Measurements from ENCODE around the gene FBXW7.

The FBXW7 gene

GRCh38 chr4:152510349-152511147, 25.3 kb downstream of the FBXW7 start:
- peaks cover 6% of the 10 kb centered on the region for H3K4me1 ChIP-seq (ENCODE audit: control insufficient read depth, low read depth, low read length)
- no peak overlapping the region for H4K8ac ChIP-seq (ENCODE audit: low read depth, low read length)
- no peak overlapping the region for H3K27ac ChIP-seq (ENCODE audit: low read depth, low read length)
- no peak for DNase-seq
- H4K5ac ChIP-seq (ENCODE audit: low read length): no peak overlapping the region
- no peak overlapping the region for H3K4ac ChIP-seq (ENCODE audit: low read depth, low read length)
- peaks cover 32% of the 10 kb centered on the region for H3K79me2 ChIP-seq (ENCODE audit: control insufficient read depth, insufficient read depth, low read length)
- H3K56ac ChIP-seq (ENCODE audit: low read length): no peak overlapping the region
- no peak overlapping the region for H2BK5ac ChIP-seq (ENCODE audit: low read length)
- H2BK15ac ChIP-seq (replicated peaks; ENCODE audit: low read depth): no peak overlapping the region
- no peaks in the 10 kb centered on the region for H3K36me3 ChIP-seq (ENCODE audit: control insufficient read depth, insufficient read depth, low read length)
- no peak overlapping the region for H2BK120ac ChIP-seq (ENCODE audit: low read depth, low read length)
- H3K4me2 ChIP-seq (ENCODE audit: low read length): no peak overlapping the region
- H2AK5ac ChIP-seq (ENCODE audit: low read length): no peak overlapping the region
- H3K27me3 ChIP-seq (ENCODE audit: insufficient read depth, low read length, poor library complexity): no peaks in the 10 kb centered on the region
- H3K4me3 ChIP-seq (ENCODE audit: low read length): no peak overlapping the region
- H3K9ac ChIP-seq (ENCODE audit: low read length): no peak overlapping the region
- no peak overlapping the region for H3K18ac ChIP-seq (ENCODE audit: low read length)
- H3K23ac ChIP-seq (ENCODE audit: low read length): no peak overlapping the region
- H3K79me1 ChIP-seq (ENCODE audit: low read length): peaks cover 8% of the 10 kb centered on the region
- 100% methylated on average over 1 of the region's 7 CpGs for WGBS (ENCODE audit: extremely low coverage, insufficient coverage, low lambda C conversion rate)

- Histone ChIP-seq H3K27me3 (ENCODE audit: insufficient read depth, low read length, poor library complexity) (no peaks in the 10 kb centered on the region), H3K18ac (ENCODE audit: low read length) (no peak overlapping the region), H3K23ac (ENCODE audit: low read length) (no peak overlapping the region), H3K4me3 (ENCODE audit: low read length) (no peak overlapping the region), H3K79me2 (ENCODE audit: control insufficient read depth, insufficient read depth, low read length) (peaks cover 28% of the 10 kb centered on the region), H2BK15ac (replicated peaks; ENCODE audit: low read depth) (no peak overlapping the region), H2BK5ac (ENCODE audit: low read length) (no peak overlapping the region), H3K27ac (ENCODE audit: low read depth, low read length) (no peak overlapping the region), H4K8ac (ENCODE audit: low read depth, low read length) (no peak overlapping the region), H3K4ac (ENCODE audit: low read depth, low read length) (no peak overlapping the region), H3K4me2 (ENCODE audit: low read length) (no peak overlapping the region), H4K5ac (ENCODE audit: low read length) (no peak overlapping the region), H3K9ac (ENCODE audit: low read length) (no peak overlapping the region), H2AK5ac (ENCODE audit: low read length) (no peak overlapping the region), H2BK120ac (ENCODE audit: low read depth, low read length) (no peak overlapping the region), H3K56ac (ENCODE audit: low read length) (no peak overlapping the region), H3K4me1 (ENCODE audit: control insufficient read depth, low read depth, low read length) (peaks cover 4% of the 10 kb centered on the region), H3K79me1 (ENCODE audit: low read length) (peaks cover 6% of the 10 kb centered on the region), H3K36me3 (ENCODE audit: control insufficient read depth, insufficient read depth, low read length) (no peaks in the 10 kb centered on the region)
- DNase-seq: no peak
- WGBS (ENCODE audit: extremely low coverage, insufficient coverage, low lambda C conversion rate): no CpG with 5 or more reads among the region's 3 CpGs
Observed at GRCh38 chr4:152509595-152510225, 26.2 kb downstream of the FBXW7 start.

DNA sequence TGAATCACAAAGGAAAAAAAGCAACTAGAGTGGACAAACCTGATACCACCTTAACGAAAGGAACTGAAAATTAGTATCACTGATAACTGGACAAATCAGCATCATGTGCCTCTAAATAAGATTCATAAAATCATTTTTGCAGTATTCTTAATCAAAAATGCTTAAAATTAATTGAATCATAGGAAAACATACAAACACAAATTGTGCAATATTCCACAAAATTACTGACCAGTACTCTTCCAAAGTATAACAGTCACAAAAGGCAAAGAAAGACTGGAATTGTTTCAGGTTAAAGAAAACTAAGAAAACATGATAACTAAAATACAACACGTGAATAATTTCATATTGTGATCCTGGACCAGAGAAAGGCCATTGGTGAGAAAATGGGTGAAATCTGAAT, 27.1 kb downstream of the FBXW7 start:
- no peak overlapping the region for H3K27ac ChIP-seq (ENCODE audit: low read depth, low read length)
- H3K56ac ChIP-seq (ENCODE audit: low read length): no peak overlapping the region
- no peaks in the 10 kb centered on the region for H3K4me1 ChIP-seq (ENCODE audit: control insufficient read depth, low read depth, low read length)
- no peak overlapping the region for H2BK5ac ChIP-seq (ENCODE audit: low read length)
- no peak overlapping the region for H2AK5ac ChIP-seq (ENCODE audit: low read length)
- no peak overlapping the region for H3K9ac ChIP-seq (ENCODE audit: low read length)
- no CpG with 5 or more reads among the region's 2 CpGs for WGBS (ENCODE audit: extremely low coverage, insufficient coverage, low lambda C conversion rate)
- H2BK120ac ChIP-seq (ENCODE audit: low read depth, low read length): no peak overlapping the region
- H3K4ac ChIP-seq (ENCODE audit: low read depth, low read length): no peak overlapping the region
- no peak overlapping the region for H2BK15ac ChIP-seq (replicated peaks; ENCODE audit: low read depth)
- H4K5ac ChIP-seq (ENCODE audit: low read length): no peak overlapping the region
- no peak for DNase-seq
- no peak overlapping the region for H3K4me2 ChIP-seq (ENCODE audit: low read length)
- no peak overlapping the region for H3K18ac ChIP-seq (ENCODE audit: low read length)
- H3K27me3 ChIP-seq (ENCODE audit: insufficient read depth, low read length, poor library complexity): no peaks in the 10 kb centered on the region
- H3K79me1 ChIP-seq (ENCODE audit: low read length): peaks cover 4% of the 10 kb centered on the region
- H3K79me2 ChIP-seq (ENCODE audit: control insufficient read depth, insufficient read depth, low read length): peaks cover 21% of the 10 kb centered on the region
- H3K4me3 ChIP-seq (ENCODE audit: low read length): no peak overlapping the region
- H4K8ac ChIP-seq (ENCODE audit: low read depth, low read length): no peak overlapping the region
- H3K36me3 ChIP-seq (ENCODE audit: control insufficient read depth, insufficient read depth, low read length): no peaks in the 10 kb centered on the region
- H3K23ac ChIP-seq (ENCODE audit: low read length): no peak overlapping the region

DNA sequence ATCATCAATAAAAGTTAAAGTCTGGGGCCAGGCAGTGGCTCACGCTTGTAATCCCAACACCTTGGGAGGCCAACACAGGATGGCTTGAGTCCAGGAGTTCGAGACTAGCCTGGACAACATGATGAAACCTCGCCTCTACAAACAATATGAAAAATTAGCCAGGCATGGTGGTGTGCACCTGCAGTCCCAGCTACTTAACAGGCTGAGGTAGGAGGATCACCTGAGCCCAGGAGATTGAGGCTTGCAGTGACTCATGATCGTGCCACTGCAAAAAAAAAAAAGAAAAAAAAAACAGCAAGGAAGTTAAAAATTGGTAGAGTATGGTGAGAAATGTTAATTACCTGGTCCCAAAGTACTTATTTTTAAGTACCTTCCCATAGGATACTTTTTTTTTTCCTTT, 27.5 kb downstream of the FBXW7 start:
- no CpG with 5 or more reads among the region's 4 CpGs for WGBS (ENCODE audit: extremely low coverage, insufficient coverage, low lambda C conversion rate)

DNA sequence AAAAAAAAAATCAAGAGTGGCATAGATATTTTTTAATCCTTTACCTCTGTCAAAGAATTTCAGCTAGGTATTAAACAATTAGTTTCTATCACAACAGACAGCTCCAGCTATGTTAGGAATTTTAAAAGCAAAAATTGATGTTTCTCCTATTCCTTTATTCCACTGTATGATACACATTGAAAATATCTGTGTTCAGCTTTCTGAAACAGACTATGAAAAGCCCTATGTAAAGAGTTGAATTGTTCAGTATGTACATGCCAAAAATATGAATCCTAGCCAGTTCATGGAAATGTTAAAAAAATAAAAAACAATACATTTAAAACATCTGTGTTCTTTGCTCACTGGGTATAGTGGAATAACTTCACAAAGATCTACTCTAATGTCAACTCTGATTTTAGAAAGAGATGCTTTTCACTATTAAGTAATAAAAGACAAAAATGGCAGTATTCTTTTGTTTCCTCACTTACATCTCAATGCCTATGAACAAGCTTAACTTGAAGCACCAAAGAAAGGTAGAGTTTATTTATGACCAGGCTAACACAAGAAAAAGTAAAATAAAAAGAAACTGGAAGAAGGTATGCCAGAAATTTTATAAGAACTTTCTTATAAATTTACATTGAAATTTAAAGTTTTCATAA, 32.1 kb downstream of the FBXW7 start:
- no peak for DNase-seq
- Histone ChIP-seq H4K8ac (ENCODE audit: low read depth, low read length) (no peak overlapping the region), H4K5ac (ENCODE audit: low read length) (no peak overlapping the region)

More for the DNA sequence above, 27.5 kb downstream of the FBXW7 start:
- H3K36me3 ChIP-seq (ENCODE audit: control insufficient read depth, insufficient read depth, low read length): no peaks in the 10 kb centered on the region
- H3K9ac ChIP-seq (ENCODE audit: low read length): no peak overlapping the region
- DNase-seq: no peak
- no peak overlapping the region for H3K4me3 ChIP-seq (ENCODE audit: low read length)
- H3K4me2 ChIP-seq (ENCODE audit: low read length): no peak overlapping the region
- no peak overlapping the region for H4K5ac ChIP-seq (ENCODE audit: low read length)
- H3K27ac ChIP-seq (ENCODE audit: low read depth, low read length): no peak overlapping the region
- H2AK5ac ChIP-seq (ENCODE audit: low read length): no peak overlapping the region
- H3K4ac ChIP-seq (ENCODE audit: low read depth, low read length): no peak overlapping the region
- no peak overlapping the region for H2BK5ac ChIP-seq (ENCODE audit: low read length)
- H3K18ac ChIP-seq (ENCODE audit: low read length): no peak overlapping the region
- no peak overlapping the region for H2BK120ac ChIP-seq (ENCODE audit: low read depth, low read length)
- no peak overlapping the region for H4K8ac ChIP-seq (ENCODE audit: low read depth, low read length)
- peaks cover 21% of the 10 kb centered on the region for H3K79me2 ChIP-seq (ENCODE audit: control insufficient read depth, insufficient read depth, low read length)
- no peak overlapping the region for H3K56ac ChIP-seq (ENCODE audit: low read length)
- peaks cover 4% of the 10 kb centered on the region for H3K79me1 ChIP-seq (ENCODE audit: low read length)
- H2BK15ac ChIP-seq (replicated peaks; ENCODE audit: low read depth): no peak overlapping the region
- H3K23ac ChIP-seq (ENCODE audit: low read length): no peak overlapping the region
- H3K27me3 ChIP-seq (ENCODE audit: insufficient read depth, low read length, poor library complexity): no peaks in the 10 kb centered on the region
- no peaks in the 10 kb centered on the region for H3K4me1 ChIP-seq (ENCODE audit: control insufficient read depth, low read depth, low read length)

More for the DNA sequence above, 32.1 kb downstream of the FBXW7 start:
- no peak overlapping the region for H3K4me3 ChIP-seq (ENCODE audit: low read length)
- no peak overlapping the region for H3K4me2 ChIP-seq (ENCODE audit: low read length)
- H3K4ac ChIP-seq (ENCODE audit: low read depth, low read length): no peak overlapping the region
- no peak overlapping the region for H3K23ac ChIP-seq (ENCODE audit: low read length)
- H3K79me2 ChIP-seq (ENCODE audit: control insufficient read depth, insufficient read depth, low read length): peaks cover 26% of the 10 kb centered on the region
- no peak overlapping the region for H3K9ac ChIP-seq (ENCODE audit: low read length)
- H3K18ac ChIP-seq (ENCODE audit: low read length): no peak overlapping the region
- no peak overlapping the region for H2BK5ac ChIP-seq (ENCODE audit: low read length)
- no peaks in the 10 kb centered on the region for H3K4me1 ChIP-seq (ENCODE audit: control insufficient read depth, low read depth, low read length)
- peaks cover 5% of the 10 kb centered on the region for H3K79me1 ChIP-seq (ENCODE audit: low read length)
- no peak overlapping the region for H3K27ac ChIP-seq (ENCODE audit: low read depth, low read length)
- H3K27me3 ChIP-seq (ENCODE audit: insufficient read depth, low read length, poor library complexity): no peaks in the 10 kb centered on the region
- no peak overlapping the region for H2BK120ac ChIP-seq (ENCODE audit: low read depth, low read length)
- H2BK15ac ChIP-seq (replicated peaks; ENCODE audit: low read depth): no peak overlapping the region
- H3K56ac ChIP-seq (ENCODE audit: low read length): no peak overlapping the region
- H3K36me3 ChIP-seq (ENCODE audit: control insufficient read depth, insufficient read depth, low read length): no peaks in the 10 kb centered on the region
- no peak overlapping the region for H2AK5ac ChIP-seq (ENCODE audit: low read length)
